LHCN-M2 (cell line): Measurements from ENCODE around the gene CHSY1. TPM values are rescaled to one million over a fixed set of nuclear protein-coding genes. Genes with fewer than 3 reads are reported as not detected.
A peak's percentile ranks its signal among the peaks of the same experiment; 100 is the strongest.
"Not testable (repeated sequence)": the region's sequence is repeated elsewhere in the genome, so short reads cannot be mapped to it uniquely, and the experiment has no call there.

Source experiments
- DNase-seq: peaks from one replicate; pipeline ENCODE4 v3.0.0-alpha.2; 2012; ENCODE audit warnings: low read depth
- total RNA-seq: library from RNA; depleted of rRNA; stranded (reverse); fragments of >200 nt; gene quantifications from 2 replicates; pipeline ENCODE4 v1.2.3, GENCODE V29; 2014

Gene CHSY1
- total RNA-seq, 1 experiment from 2014 or later: 21.8 TPM

DNA sequence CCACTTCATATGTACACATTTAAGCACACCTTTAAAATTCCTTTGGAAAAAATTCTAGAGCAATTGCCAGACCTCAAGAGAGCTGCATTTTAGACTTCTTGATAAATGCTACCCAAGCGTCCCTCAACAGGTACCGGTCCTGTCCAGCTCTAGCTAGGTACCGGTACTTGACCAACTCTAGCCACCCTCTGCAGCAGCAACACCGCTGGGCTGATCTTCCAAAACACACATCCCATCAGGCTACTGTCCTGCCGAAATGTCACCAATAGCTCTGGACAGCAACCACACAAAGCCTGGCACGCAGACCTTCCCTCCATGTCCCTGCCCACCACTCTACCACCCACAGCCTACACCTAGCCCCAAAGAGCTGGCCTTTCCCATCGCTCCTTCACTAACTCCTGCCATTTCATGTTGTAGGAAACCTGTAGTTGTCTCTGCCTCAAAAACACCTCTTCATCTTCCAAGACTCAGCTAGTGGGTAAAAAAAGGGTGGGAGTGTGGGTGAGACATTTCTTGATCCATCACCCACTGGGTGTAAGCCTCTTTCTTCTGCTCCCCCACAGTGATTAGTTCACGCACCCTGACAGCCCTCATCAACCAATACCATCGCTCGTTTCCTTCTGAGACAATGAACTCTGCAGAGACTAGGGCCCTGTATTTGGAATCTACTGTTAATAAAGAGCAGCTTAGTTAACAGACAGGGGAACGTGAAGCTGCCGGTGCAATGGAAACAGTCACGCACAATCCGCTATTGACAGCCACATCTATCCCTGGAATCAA, 6.8 kb downstream of the CHSY1 start:
- no peak for DNase-seq

DNA sequence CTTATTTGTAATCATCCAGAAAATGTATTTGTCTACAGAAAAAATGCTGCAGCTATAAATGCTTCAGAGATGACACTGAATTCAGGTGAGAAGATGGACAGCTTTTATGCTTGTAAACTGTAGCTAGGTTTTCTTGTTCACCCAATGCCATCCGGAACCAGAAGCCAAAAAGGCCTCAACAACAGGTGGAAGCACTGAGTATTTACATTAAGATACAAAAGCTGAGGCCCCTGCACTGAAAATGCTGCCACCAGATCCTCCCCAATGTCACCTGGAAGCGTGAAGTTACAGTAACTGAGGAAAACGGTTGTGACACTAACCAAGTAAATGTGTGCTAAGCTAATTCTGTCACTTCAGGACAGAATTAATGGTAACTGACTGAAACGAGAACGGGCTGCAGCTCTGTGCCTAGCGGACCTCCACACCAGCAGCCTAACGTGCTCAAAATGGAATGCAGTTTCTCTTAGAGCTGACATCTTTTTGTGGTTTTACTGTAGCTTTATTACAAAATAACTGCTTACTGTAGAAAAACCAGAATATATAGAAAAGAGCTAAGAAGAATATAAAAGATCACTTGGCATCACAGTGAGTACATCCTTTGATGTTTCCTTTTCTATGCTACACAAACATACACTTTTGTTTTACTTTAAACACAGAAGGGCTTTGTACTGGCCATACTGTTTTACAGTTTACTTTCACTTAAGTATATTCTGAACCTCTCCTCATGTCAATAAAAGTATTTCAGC, 7.6 kb downstream of the CHSY1 start:
- no peak for DNase-seq

DNA sequence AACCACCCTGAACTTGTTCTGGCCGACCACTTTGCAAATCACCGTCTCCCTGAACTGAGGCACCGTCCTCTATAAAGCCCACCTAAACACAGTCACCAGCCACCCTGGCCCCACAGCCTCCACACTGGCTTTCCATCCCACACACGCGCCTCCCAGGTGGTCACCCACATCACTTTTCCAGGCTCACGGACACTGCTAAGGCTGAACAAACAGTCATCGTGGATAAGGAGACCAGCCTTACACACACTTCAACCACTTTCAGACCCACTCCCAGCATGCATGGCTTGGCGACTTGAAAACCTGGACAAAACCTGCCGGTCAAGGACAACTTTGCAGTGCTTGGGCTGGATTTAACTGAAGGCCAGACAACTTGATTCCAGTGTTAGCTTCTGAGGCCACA, 8.4 kb downstream of the CHSY1 start:
- DNase-seq: no peak

DNA sequence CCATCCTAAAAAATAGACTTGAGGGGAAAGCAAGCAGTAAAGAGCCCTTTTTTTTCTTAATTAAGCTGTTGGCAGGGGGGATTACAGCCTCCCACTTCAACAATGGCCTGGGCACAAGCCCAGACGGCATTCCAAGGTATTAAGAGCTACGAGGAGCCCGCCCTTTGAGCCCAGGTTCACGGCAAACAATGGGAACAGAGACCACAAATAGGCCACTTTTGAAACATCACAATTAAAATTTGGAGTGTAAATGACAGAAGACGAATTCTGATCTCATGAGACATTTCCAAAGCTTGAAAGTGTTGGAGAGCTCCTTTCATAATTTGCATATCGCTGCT, 8.9 kb downstream of the CHSY1 start:
- no peak for DNase-seq

DNA sequence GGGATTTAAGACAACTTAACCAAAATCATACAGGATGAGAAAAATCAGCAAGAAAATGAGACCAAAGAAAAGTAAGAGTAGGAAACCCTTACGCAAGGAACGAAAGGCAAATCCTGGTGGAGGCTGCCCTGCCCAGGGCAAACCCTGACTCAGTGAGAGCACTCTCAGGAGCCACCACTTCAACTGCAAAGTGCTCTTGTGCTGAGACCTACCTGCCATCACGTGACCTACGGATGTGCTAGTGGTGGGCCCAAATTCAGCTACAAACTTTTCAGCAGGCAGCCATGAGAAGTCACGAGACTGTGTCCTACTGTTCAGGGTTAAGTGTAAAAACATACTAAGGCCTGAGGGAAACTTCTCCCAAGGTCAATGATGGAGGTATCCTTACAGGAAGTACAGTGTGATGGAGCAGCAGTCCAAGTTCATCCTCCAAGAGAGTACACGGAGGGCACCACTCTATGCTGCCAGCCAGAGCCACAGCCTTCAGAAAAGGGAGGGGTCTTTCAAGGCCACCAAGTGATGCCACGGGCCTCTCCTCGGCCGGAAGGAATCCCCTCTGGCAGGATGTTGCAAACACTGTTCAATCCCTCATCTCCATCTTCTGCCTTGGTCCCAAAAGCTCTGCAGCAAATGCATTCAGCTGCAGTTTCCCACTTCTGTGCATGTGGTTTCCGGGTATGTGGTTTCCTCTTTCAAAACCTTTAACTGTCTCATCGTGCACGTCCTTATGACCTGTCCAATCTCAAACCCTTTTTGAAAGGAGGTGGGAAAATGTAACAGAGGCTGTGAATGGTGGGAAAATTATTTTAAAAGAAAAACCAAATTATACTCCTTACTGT, 9.5 kb downstream of the CHSY1 start:
- DNase-seq: peak; percentile 69

DNA sequence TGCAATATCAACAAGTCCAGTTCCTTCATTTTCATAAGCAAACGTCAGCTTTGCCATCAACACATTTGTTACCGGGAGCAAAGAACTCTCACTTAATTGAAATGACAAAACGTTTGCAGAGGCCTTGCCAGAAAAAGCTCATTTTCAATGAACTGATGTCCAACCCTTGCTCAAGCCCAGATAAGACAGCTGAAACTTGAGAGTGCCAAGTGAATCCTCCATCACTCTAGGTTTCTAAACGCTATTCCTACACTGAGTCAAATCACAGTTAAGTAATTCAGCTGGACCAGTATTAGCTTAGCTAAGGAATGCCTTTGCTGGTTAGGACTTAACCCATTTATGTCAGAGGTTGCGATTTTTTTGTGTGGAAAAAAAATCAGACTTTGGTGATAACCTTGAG, 11.5 kb downstream of the CHSY1 start:
- peak; percentile 57 for DNase-seq

DNA sequence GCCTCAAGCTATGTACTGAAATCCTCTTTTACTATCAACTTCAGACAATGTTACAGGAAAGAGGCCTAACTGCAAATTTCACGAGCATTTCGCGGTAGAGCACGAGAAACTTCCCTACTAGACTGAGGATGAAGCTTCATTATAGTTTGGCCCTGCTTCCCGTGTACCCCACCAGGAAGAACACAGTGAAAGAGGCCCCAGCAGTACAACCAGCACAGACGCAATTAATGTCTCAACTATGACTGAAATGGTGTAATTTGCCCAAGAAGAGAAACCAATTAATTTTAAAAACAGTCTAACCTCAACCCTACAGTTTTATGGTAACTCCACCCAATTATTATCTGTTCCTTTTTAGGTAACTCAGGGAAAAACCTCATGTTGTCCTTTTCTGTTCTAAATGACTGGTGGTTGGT, 12.1 kb downstream of the CHSY1 start:
- DNase-seq: no peak

DNA sequence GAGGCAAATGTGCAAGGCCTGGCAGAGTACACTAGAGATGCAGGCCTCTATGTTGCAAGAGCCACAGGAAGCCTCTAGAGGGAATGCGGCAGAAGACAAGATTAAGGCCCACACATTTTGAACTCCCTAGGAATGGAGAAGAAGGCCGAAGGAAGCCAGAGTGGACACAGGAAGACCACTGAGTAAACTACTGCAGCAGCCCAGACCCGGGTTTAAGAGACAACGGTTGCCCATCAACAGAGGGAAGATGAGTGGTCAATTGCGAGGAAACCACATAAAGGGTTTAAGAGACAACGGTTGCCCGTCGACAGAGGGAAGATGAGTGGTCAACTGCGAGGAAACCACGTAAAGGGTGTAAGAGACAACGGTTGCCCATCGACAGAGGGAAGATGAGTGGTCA, 14.6 kb downstream of the CHSY1 start:
- DNase-seq: no peak

DNA sequence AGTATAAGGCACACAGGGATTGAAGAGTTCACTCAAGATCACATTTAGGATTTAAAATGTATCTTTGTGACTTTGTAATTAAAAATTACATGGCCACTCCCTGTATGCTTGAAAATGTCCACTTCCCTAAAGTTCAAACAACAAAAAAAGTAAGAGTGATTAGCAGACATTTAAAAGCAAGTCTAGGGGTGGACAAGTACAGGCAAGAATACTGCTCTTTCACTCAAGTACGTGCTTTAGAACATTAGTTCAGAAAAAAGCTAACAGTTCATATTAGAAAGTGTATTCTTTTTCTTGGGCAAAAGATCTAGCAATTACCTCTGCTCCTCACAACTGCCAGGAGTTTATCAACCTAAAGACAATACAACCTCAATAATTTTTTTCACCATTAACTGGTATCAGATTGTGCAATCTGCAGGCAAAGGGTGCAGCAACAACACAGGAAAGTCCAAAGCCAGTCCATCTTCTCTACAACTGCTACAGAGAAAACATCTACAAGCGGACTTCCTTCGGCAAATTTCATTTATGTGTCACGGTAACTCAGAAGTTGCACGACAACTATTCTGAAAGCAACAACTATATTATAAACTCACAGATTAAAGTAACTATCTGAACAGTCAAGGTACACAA, 18.1 kb downstream of the CHSY1 start:
- DNase-seq: no peak

DNA sequence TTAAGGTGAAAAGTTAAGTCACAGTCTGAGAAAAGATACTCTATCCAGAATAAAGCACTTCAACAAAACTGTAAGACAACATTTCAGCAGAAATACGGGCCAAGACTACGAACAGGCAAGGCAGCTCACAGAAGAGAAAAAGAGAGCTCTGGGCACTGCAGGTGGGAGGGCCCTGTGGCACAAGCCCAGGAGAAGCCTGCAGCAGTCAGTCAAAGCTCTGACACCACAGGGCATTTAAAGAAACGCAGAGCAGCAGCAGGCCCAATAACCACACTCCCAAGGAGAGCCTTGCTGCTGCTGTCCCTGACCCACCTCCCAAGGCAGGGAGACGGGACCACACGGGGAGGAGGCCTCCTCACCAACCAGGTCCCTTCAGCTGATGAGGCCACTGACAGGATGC, 19.2 kb downstream of the CHSY1 start:
- DNase-seq: no peak

DNA sequence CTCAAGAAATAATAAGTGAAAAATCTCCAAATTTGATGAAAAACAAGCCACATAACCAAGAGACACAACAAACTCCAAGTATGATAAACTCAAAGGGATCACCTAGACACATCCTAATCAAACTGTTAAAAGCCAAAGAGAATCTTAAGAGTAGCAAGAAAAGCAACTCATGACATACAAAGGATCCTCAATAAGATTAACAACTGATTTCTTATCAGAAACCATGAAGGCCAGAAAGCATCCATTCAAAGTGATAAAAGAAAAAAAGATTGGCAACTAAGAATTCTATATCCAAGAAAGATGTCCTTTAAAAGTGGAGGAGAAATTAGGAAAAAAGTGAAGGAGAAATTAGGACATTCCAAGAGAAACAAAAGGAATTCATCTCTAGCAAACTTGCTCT, 23.5 kb downstream of the CHSY1 start:
- DNase-seq: no peak

DNA sequence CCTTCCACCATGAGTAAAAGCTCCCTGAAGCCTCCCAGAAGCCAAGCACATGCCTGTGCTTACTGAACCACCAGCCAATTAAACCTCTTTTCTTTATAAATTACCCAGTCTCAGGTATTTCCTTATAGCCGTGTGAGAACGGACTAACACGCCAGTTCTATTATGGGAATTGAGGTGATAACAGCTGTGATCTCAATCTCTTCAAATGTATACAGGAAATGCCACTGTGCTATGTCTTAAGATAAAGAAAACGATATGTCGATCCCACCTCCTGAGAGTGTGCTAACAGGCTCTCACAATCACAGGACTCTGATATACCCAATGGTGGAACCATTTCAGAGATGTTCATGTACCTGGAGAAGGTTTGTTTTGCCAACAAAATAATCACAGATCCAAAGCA, 26.2 kb downstream of the CHSY1 start:
- DNase-seq: no peak

DNA sequence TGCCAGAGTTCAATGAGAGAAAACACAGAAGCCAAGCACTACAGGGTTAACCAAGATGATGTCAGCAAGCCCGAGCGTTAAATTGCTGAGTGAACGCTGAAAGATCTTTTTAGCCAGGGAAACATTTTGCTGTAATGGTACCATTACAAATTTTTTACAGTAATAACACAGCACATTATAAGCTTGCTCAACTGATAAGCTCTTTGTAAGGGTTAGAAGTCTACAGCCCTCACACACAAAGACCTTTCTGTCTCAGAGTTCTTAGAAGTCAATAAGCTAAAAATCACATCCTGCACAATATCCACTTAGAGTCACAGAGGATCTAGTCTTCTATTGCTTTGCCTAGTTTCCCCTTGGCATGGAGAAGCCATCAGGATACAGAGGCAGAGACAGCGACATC, 29.9 kb downstream of the CHSY1 start:
- DNase-seq: no peak

DNA sequence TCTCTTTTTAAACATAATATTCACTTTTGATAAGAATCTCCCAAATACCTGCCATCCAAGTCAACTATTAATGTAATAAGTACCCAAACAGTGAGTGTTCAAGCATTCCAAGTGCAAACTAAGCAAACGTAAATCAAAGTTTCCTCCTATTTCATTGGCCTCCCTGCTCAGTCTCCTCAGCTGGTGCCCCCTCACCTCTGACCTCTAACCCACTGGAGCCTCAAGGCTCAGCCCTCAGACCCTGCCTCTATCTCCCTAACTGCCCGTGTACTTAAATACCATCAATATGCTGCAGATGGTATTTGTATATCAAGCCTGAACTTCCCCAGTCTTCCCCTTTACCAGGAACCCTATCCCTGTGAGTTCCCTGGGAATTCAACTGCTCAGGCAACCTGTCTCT, 31.8 kb downstream of the CHSY1 start:
- no peak for DNase-seq

DNA sequence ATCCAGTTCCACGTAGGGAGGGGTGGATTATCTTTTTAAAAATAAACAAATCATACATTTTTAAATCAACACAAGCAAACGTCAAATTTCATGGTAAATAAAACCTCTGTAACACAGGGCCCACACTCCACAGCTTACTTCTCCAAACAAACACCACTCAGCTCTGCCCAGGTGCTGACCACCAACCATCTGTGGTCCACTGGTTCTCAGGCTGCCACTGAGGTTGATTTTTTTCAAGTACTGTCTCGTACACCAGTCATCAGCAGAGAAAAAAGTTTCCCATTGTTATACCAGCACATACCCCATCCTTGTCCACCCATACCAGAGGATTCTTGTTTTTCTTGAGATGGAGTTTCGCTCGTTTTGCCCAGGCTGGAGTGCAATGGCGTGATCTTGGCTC, 32.4 kb downstream of the CHSY1 start:
- no peak for DNase-seq

DNA sequence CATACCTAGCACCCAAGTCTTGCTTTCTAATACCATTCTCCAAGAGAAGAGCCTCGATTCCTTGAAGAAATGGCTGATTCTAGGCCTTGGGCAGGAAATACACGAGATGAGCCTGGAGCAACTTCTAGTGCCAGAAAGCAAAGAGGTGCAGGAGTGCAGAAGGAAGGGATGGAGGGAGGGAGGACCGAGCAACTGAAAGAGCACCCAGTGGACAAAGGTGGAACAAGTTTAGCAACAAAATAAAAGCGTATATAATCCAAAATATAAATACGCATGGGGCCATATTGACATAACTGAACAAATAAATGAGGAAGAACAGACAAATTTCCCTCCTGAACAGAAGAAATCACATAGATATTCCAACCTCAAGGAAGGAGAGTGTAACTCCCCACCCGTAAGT, 34.4 kb downstream of the CHSY1 start:
- DNase-seq: no peak

DNA sequence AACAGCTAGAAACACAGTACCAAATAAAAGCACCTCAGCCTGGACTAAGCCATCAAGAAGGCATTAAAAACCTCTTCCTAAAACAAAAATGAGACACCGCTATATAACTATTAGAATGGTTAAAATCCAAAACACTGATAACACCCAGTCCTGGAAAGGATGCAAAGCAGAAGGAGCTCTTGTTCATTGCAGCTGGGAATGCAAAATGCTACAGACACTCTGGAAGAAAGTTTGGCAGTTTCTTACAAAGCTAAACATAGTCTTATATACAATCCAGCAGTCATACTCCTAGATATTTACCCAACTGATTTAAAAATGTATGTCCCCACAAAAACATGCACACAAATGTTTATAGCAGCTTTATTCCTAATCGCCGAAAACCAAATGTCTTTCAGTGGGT, 35.7 kb downstream of the CHSY1 start:
- DNase-seq: no peak

DNA sequence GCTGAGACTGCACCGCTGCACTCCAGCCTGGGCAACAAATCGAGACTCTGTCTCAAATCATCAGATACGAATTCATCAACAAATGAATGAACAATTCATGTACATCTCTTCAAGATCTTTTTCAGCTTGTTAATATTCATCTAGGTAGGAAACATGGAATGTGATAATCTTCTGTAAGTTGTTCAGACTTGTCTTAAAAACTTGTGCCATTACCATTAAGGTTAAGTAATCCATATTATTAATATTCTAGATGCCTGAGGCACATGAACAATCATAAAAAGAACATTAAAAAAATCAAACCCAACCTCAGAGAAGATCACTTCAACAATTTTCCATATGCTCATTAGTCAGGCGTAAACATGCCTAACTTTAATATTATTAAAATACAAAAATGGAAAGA, 36.2 kb downstream of the CHSY1 start:
- DNase-seq: no peak

DNA sequence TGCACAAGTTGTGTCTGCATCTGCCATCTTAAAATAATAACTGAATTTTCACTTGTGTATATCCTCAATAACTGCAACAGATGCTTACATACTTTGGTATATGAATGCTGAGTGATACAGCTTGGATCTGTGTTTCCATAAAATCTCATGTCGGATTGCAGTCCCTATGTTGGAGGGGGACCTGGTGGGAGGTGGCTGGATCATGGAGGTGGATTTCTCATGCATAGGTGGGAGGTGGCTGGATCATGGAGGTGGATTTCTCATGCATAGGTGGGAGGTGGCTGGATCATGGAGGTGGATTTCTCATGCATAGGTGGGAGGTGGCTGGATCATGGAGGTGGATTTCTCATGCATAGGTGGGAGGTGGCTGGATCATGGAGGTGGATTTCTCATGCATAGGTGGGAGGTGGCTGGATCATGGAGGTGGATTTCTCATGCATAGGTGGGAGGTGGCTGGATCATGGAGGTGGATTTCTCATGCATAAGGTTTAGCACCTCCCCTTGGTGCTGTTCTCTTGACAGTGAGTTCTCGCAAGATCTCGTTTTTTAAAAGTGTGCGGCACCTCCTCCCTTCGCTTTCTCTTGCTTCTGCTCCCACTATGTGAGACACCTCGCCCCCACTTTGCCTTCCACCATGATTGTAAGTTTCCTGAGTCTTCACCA, 37.3 kb downstream of the CHSY1 start:
- not testable (repeated sequence) for DNase-seq

DNA sequence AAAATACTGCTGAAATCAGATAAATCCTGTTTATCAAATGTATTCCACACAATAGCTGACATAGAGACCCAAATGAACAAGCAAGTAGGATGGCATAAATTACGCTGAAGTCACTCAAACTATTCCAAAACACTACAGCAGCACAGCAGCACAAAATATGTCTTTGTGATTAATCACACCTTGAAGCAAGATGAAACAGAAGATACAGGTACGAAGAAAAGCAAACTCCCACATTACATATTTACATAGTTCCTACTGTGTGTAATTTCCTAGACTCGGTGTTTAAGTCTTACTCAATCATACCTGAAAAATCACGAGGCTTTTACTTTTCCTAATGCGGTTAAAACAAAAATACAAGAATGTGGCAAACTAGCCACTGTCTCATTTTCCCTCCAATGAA, 38.3 kb downstream of the CHSY1 start:
- no peak for DNase-seq

DNA sequence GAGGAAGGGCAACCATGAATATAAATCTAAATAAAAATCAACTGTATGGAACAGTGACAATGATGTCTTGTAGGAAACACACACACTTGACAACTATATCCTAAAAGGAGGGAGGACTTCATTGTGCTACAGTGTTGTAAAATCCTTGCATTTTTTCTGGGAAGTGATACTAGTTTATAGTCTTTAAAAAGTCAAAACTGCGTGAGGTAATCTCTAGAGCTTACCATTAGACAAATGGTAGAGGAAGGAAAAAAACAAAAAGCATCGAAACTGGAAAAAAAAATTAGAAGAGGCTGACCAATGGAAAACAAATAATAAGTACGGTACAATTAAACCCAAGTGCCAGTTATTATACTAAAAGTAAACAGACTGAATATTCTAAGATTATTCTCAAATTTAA, 38.7 kb downstream of the CHSY1 start:
- no peak for DNase-seq

DNA sequence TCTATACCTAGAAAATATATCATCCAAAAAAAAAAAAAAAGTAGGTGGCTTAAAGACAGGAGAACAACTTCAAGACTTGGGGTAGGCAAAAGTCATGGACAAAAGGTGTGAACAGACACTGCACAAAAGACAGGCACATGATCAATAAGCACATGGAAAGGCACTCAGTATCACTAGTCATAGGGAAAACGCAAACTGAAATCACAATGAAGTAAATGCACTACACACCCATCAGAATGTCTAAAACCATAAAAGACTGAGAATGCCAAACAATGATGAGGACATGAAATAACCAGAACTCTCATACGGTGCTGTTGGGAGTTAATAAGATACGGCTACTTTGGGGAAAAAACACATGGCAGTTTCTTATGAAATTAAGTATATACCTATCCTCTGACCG, 40.0 kb downstream of the CHSY1 start:
- DNase-seq: no peak
